Activated CD4-positive, alpha-beta T cell treated with anti-CD3 and anti-CD28 coated beads for 48 hours (primary cell): ENCODE data around the gene SAMD4A.
"Not testable (repeated sequence)": the region's sequence is repeated elsewhere in the genome, so short reads cannot be mapped to it uniquely, and the experiment has no call there.

Source experiments
- DNase-seq: peaks from one replicate; pipeline ENCODE4 v3.0.0-alpha.2; 2020

The SAMD4A gene

DNA sequence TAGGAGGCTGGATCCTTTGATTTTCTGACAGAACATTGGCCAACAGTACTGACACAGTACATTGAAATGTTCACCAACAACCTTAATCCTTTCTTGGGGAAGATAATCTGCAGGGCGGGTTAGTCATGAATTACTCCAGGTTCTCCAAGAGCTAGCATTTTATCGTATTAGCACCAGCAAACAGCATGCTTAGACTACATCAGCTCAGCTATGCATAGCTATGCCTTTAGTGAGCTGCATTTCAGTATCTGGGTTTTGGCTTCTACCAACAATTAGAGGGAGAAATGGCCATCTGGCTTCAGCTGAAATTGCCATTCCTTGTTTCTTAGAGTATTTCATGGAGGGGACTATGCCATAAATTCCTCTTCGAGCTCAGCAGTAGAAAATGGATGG, 33.8 kb downstream of the SAMD4A start:
- DNase-seq = no peak

- no peak for DNase-seq
These were observed 36.4 kb downstream of the SAMD4A start for GRCh38 chr14:54603362-54603761.

DNA sequence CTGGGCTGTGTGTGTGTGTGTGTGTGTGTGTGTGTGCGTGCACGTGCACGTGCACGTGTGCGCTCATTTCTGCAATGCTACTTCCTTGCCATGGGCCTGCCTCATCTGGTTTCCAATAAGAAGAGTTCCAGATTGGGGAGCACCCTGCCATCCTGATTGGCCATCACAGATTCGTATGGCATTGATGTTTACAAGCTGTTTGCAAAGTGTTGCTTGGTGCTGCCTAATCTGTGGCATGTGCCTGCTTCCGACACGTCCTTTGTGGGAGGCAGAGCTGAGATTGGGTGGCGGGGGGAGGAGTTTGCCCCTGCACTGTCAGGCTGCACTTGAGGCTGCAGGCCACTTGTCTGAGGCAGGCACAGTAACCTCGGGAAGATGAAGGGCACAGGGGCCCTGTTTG, 39.2 kb downstream of the SAMD4A start:
- DNase-seq = no peak

- DNase-seq = no peak
These were observed 39.8 kb downstream of the SAMD4A start for GRCh38 chr14:54606631-54607133.

DNA sequence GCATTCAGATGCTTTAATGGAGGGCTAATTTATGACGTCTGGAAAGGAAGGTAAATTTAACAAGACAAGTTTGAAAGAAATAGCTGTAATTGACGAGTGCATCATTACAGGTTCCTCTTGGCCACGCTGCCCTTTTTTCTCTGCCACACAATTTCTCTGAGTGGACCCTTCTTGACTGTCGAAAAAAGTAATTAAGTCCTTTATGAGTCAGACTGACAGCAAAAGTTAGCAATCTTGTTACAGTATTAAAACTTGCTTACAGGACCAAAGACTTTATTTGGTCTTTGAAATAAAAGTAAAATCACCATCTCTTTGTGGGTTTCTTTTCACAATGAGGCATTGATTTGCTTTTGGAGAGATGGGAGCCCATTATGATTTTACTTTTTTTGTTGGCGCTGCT, 42.6 kb downstream of the SAMD4A start:
- DNase-seq = no peak

DNA sequence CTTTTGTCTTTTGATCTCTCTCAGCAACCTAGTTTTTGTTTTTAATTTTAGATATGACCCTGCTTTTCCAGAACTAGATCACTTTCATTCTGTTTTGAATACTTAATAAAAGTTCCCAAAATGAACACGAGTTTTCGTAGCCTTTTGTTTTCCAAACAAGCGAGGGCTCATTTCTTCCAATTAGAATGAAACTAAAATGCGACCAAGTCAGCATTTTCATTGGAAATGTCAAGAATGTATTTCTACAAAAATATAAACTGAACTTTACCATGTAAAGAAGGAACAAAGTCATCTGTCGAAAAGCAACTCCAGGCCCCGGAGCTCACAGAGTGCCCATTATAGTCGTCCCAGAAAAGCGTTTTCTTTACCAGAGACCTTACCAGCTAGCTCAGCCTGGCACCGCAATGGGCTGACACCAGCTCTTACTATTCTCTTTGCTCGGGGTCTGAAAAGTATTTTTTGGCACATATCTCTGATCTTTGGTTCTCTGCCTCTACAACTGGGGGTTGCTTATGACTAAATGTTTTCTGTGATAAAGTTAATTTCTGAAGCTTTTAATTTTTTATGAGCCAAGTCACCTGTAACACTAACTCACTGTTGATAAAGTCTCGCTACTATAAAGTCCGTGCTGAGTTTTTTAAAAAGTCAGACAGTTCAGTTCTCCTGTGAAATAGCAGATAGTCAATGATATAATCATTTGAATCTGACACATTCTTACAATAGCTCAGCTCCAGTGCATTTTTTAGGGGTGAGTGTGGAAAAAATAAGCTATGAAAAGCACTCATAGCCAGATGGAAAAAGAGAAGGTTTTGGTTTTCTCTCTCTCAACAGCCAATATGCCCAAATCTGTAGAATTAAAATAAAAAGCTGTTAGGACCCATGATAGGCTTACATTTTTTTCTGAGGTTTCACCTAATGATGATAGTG, 43.4 kb downstream of the SAMD4A start:
- DNase-seq = no peak

DNA sequence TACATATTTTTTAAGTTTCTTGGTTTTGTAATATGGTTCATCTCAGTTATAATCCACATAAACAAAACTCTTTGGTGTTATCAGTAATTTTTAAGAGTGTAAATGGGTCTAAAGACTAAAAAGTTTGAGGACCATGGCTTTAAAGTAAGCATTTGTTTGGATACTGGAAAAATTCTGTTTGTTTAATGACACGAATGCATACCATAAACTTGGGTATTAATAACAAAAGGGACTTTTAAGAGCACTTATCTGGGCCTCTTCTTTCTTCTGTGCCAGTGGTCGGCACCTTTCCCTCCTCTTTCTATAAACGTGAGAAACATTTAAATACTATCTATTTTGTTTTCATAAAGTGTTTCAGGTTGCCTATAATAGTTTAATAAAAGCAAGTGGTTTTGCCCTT, 47.4 kb downstream of the SAMD4A start:
- DNase-seq = no peak

DNA sequence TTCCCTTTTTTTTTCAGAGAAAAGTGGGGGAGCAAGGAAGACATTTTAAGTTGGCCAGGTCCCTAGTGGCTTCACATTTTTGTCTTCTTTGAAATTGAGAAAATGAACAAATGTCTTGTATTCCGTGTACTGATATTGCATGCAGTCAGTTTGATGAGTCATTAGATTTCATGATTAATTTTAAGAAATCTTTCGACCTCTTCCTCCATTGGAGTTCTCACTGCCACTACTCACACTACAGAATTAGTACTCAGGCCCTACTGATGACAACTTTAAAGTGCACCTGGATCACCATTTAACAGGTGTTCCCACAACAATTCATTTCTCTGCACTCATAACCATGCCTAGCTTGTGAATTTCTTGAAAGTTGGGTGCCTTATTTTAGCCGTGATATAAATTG, 50.5 kb downstream of the SAMD4A start:
- no peak for DNase-seq

- no peak for DNase-seq
These were observed 54.8 kb downstream of the SAMD4A start for GRCh38 chr14:54621686-54622085.

DNA sequence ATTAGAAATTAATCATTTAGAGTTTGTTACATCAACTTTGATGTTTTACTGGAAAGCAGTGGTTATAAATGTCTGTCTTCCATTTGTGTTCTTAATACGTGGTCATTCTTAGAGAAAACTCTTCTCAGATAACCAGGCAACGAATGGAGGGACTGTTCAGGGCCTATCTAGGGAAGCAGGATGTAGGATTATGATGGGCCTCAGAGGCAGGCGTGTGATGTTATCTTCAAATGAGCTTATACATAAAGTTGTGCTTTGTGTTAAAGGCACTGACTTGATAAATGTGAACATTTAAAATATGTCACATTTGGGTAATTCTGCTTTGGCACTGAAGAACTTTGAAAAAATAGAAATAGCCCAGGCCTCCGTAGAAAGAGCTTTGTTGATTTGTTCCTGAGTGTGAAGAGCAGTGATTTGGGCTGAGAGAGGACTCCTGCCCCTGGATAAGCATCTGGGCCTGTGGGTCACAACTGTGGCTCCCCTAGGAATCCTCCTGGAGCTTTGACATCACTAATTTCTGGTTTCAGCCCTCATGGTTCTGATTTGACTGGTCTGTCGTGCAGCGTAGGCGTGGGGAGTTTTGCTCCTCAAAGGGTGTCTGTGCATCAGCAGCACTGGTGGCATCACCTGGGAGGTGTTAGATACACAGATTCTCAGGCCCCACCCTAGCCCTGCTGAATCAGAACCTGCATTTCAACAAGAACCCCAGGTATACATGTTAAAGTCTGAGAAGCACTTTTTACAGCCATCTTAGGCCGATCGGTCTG, 55.4 kb downstream of the SAMD4A start:
- DNase-seq = peak; percentile 82

DNA sequence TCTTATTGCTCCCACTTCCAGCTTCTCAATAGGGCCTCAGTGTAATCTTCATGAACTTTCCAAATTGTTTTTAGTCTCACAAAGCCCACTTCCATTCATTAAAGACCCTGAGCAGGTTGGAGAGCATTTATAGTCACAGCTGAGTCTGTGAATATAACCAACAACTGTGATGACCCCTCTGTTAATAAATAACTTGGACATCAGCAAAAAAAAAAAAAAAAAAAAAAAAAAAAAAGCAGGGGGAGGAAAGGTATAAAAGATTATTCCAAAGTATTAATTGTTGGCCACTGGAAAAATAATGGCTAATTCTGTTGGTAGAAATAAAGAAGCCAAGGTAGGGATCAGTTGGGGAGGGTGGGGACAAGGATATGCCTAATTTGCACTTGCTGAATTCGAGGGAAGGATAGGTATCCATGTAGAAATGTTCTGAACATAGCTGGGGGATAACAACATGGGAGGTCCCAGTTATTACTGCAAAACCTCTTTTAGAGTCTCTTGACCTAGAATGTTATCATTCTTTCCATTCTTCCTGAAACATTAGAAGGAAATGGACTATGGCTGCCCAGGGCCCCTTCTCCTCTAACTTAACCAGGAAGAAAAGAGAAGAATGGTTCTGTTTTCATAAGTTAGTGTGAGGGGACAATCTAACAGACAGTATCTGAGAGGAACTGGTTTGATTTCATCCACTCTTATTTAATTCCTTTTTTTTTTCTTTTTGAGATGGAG, 56.5 kb downstream of the SAMD4A start:
- no peak for DNase-seq

DNA sequence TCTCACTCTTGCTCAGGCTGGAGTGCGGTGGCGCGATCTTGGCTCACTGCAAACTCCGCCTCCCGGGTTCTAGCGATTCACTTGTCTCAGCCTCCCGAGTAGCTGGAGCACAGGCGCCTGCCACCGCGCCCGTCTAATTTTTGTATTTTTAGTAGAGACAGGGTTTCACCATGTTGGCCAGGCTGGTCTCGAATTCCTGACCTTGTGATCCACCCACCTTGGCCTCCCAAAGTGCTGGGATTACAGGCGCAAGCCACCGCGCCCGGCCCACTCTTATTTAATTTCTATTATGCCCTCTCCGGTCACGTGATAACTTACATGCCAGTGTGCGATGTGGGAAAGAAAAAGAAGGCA, 57.1 kb downstream of the SAMD4A start:
- DNase-seq = not testable (repeated sequence)

DNA sequence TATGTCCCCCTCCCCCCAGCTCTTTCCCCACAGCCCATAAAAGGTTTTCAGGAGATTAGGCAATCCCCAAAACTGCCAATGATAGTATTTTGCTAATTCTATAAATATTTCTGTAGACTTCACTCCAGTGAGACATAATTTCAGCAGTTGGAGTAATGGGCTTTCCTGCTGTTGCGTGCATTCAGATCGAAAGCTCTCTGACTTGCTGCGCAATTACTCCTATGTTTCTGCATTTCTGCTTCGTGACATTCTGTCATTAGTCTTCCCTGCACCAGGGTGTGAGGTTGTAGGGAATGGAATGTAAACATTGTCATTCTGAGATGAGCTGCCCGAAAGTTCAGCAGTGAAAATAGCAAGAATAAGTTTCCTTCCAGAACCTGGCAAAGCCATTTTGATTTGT, 58.2 kb downstream of the SAMD4A start:
- DNase-seq = no peak

- no peak for DNase-seq
These were observed 60.3 kb downstream of the SAMD4A start for GRCh38 chr14:54627219-54627539.

DNA sequence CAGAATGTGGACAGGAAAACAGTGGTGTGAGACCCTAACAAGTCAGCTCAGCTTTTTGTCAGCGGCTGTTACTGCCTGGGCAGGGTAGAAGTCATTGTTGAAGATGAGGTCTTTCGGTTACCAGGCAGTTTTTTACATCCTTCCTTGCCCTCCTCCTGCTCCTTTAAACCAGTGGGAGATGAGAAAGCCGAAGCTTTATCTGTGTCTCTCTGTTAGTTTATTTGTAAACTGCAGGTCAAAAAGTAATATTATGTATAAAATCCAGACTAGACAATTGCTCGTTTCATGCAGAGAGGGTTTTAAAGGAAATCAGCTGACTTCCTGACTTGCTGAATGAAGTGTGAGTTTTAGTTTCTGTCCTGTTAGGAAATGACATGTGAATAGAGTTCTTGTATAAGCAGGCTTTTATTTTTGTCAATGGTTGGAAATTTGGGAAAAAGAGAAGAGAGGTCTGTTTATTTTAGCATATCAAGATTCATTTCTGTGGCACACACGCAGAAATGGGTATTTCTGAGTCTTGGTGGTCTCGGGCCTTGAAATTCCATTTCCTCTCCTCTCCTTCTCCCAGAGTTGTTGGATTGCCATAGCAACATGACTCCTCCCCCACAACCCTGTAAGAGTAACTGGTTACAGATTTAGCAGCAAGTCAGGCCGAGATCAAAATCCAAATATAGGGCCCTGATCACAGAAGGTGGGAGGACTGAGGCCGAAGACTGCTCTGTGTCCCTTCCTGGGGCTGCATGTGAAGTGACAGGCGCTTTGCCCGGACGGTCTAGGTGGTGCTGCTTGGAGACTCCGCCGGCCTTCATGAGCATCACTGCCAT, 60.8 kb downstream of the SAMD4A start:
- peak; percentile 38 for DNase-seq

DNA sequence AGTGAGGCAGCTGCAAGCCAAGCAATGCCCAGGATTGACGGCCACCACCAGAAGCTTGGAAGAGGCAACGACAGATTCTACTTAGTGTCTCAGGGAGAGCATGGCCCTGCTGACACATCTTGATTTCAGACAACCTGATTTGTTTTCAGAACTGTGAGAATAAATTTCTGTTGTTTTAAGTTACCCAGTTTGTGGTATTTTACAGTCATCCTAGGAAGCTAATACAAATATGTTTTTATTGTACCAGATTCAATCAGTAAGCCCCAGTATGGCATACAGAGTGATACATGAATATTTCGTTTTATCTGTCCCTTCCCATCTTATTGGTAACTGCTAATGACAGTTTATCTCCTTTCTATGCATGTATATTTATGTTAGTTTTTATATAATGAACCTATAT, 62.3 kb downstream of the SAMD4A start:
- no peak for DNase-seq

- no peak for DNase-seq
These were observed 62.9 kb downstream of the SAMD4A start for GRCh38 chr14:54629635-54630360.

DNA sequence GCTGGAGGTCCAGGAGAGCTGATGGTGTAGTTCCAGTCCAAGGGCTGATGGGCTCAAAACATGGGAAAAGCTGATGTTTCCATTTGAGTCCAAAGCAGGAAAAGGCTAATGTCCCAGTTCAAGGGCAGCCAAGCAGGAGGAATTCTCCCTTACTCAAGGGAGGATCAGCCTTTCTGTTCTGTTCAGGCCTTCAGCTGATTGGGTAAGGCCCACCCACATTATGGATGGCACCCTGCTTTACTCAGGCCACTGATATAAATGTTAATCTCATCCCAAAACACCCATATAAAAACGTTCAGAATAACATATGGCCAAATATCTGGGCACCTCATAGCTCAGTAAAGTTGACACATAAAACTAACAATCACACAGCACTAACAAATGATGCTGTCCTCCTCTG, 64.1 kb downstream of the SAMD4A start:
- no peak for DNase-seq

DNA sequence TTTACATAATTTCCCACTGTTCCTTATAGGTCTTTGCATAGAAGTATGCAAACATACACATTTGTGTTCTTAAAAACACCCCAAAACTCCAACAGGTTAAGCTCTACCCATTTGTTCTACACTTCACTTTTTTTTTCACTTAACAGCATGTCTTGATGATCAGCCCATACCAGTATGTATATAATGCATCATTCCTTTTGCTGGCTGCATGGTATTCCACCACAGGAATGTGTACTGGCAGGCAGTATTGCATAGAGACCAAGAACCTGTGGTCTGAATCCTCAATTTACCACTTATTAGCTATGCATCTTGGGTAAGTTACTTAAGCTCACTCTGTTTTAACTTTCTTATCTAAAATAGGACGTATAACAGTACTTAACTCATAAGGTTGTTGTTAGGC, 65.5 kb downstream of the SAMD4A start:
- DNase-seq = no peak

- DNase-seq = no peak
These were observed 66.1 kb downstream of the SAMD4A start for GRCh38 chr14:54633076-54633475.

DNA sequence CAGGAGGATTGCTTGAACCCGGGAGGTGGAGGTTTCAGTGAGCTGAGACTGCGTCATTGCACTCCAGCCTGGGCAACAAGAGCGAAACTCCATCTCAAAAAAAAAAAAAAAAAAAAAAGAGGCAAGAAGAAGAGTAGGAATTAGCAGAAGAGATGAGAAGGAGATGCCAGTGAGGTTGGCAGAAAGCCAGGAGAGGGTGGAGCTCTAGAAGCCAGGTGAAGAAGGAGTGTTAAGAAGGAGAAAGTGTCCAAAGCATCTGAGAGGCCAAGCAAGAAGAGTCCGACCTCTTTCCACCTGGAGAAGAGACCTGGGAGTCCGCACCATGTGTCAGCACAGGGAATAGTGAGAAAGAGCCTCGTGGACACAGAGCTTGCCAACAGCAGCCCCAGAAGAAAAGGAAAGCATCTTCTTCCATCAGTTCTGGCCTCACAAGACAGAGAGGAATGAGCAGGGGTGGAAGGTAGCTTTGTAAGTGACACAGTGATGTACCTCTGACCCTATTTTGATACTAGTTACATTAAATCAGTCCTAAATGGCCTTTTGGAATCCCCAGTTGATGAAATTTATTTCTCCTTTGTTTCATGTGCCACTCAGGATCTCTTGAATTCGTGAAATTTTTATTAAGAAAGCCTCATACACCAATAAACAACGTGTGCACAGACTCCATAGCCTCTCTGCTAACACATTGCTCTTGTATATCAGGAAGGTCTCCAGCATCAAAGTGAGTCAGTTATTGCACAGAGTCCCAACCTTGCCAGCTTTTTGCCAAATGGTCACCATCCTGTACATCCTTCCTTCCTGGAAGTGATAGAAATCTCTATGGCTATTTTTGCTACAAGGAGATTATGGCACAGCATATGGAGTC, 70.6 kb downstream of the SAMD4A start:
- no peak for DNase-seq
